Activated naive CD4-positive, alpha-beta T cell treated with anti-CD3 and anti-CD28 coated beads, Interleukin-2, amount 50 U/mL, for 24 hours (primary cell): ENCODE data around the gene PTPN14.
"Not testable (repeated sequence)": the region's sequence is repeated elsewhere in the genome, so short reads cannot be mapped to it uniquely, and the experiment has no call there.

Experiments used
- H3K27ac Mint-ChIP-seq: one replicate; pipeline ENCODE4 v1.8.0; 2021; ENCODE audit warnings: mild to moderate bottlenecking, mixed read lengths
- H3K27me3 Mint-ChIP-seq: one replicate; pipeline ENCODE4 v1.8.0; 2021; ENCODE audit warnings: mixed read lengths
- H3K36me3 Mint-ChIP-seq: one replicate; pipeline ENCODE4 v1.8.0; 2021; ENCODE audit warnings: mixed read lengths
- H3K4me1 Mint-ChIP-seq: one replicate; pipeline ENCODE4 v1.8.0; 2021; ENCODE audit warnings: mixed read lengths
- H3K4me3 Mint-ChIP-seq: one replicate; pipeline ENCODE4 v1.8.0; 2021; ENCODE audit warnings: mild to moderate bottlenecking, mixed read lengths
- H3K9me3 Mint-ChIP-seq: one replicate; pipeline ENCODE4 v1.8.0; 2021; ENCODE audit warnings: mixed read lengths

PTPN14 gene

GRCh38 chr1:214414691-214415090 is 136.7 kb downstream of the PTPN14 start:
- no peaks in the 10 kb centered on the region for H3K4me1 Mint-ChIP-seq
- peaks cover 2% of the 10 kb centered on the region for H3K27me3 Mint-ChIP-seq
- H3K4me3 Mint-ChIP-seq, result no peak overlapping the region
- H3K9me3 Mint-ChIP-seq, result no peaks in the 10 kb centered on the region
- no peak overlapping the region for H3K27ac Mint-ChIP-seq
- no peaks in the 10 kb centered on the region for H3K36me3 Mint-ChIP-seq

GRCh38 chr1:214413315-214413714 is 138.1 kb downstream of the PTPN14 start:
- no peaks in the 10 kb centered on the region for H3K9me3 Mint-ChIP-seq

DNA sequence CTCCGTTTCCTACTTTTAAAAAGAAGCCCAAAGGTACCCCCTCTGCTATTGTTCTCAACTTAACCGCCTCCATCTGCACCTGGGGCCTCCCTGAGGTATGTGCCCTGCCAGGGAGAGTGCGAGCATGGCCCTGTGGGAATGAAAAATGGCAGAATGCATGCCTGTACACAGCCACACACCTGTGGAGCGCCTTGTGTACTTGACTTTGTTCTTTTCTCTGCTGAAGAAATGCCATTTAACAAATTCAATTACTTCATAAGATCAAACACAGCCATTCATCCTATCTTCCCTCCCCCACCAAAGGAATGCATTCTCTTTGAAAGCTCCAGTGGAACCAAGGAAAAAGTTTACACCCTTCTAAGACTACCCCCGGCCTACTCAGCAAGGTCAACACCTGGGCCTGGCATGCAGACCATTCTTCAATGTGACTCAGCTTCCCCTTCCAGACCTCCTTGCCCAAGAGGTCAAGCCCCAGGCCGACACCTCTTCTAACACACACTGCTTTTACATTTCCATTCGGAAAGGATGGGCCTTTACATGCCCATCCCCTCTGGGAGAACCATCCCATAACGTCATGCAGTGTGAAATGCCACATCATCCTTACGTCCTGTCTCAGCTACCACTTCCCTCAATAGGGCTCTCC is 146.7 kb downstream of the PTPN14 start:
- Mint-ChIP-seq H3K9me3 (no peaks in the 10 kb centered on the region), H3K36me3 (no peaks in the 10 kb centered on the region), H3K4me1 (peaks cover under 1% of the 10 kb centered on the region), H3K27me3 (no peaks in the 10 kb centered on the region), H3K27ac (no peak overlapping the region), H3K4me3 (no peak overlapping the region)

More at GRCh38 chr1:214413315-214413714, 138.1 kb downstream of the PTPN14 start:
- no peak overlapping the region for H3K4me3 Mint-ChIP-seq
- H3K27ac Mint-ChIP-seq, result no peak overlapping the region
- no peaks in the 10 kb centered on the region for H3K36me3 Mint-ChIP-seq
- peaks cover 2% of the 10 kb centered on the region for H3K27me3 Mint-ChIP-seq
- no peaks in the 10 kb centered on the region for H3K4me1 Mint-ChIP-seq

- Mint-ChIP-seq H3K4me1 (peaks cover 6% of the 10 kb centered on the region), H3K27ac (no peak overlapping the region), H3K9me3 (no peaks in the 10 kb centered on the region), H3K27me3 (no peaks in the 10 kb centered on the region), H3K36me3 (no peaks in the 10 kb centered on the region), H3K4me3 (no peak overlapping the region)
These were observed 147.2 kb downstream of the PTPN14 start for GRCh38 chr1:214404154-214404553.

GRCh38 chr1:214403431-214403830 is 148.0 kb downstream of the PTPN14 start:
- Mint-ChIP-seq H3K27ac (no peak overlapping the region), H3K4me3 (no peak overlapping the region), H3K9me3 (no peaks in the 10 kb centered on the region), H3K4me1 (peaks cover 8% of the 10 kb centered on the region), H3K27me3 (no peaks in the 10 kb centered on the region), H3K36me3 (no peaks in the 10 kb centered on the region)

GRCh38 chr1:214402613-214403083 is 148.8 kb downstream of the PTPN14 start:
- Mint-ChIP-seq H3K4me1 (peaks cover 8% of the 10 kb centered on the region), H3K27ac (no peak overlapping the region)

DNA sequence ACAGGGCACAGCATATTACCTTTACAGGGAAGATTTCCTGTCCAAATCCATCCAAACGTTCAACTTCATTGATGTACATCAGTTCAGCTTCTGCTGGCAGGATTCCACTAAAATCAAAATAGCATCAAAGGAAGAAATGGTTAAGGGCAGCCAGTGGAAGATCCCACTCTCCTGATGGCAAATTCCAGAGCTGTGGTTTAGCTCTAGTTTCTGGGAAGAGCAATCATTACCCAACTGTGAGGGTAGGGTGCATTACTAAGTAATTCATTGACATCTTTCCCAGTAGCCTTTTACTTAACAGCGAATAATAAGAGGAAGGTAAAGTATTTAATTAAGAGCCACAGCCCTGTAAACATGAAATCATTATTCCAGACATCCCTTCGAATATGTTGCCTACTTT is 149.7 kb downstream of the PTPN14 start:
- no peak overlapping the region for H3K27ac Mint-ChIP-seq
- H3K4me3 Mint-ChIP-seq, result no peak overlapping the region
- H3K36me3 Mint-ChIP-seq, result no peaks in the 10 kb centered on the region
- no peaks in the 10 kb centered on the region for H3K9me3 Mint-ChIP-seq
- no peaks in the 10 kb centered on the region for H3K27me3 Mint-ChIP-seq
- peaks cover 15% of the 10 kb centered on the region for H3K4me1 Mint-ChIP-seq

More at GRCh38 chr1:214402613-214403083, 148.8 kb downstream of the PTPN14 start:
- Mint-ChIP-seq H3K9me3 (no peaks in the 10 kb centered on the region), H3K36me3 (no peaks in the 10 kb centered on the region), H3K4me3 (no peak overlapping the region), H3K27me3 (no peaks in the 10 kb centered on the region)

- H3K4me1 Mint-ChIP-seq, result peaks cover 18% of the 10 kb centered on the region
- no peak overlapping the region for H3K27ac Mint-ChIP-seq
- H3K9me3 Mint-ChIP-seq, result no peaks in the 10 kb centered on the region
- H3K36me3 Mint-ChIP-seq, result no peaks in the 10 kb centered on the region
- no peak overlapping the region for H3K4me3 Mint-ChIP-seq
- no peaks in the 10 kb centered on the region for H3K27me3 Mint-ChIP-seq
These were observed 151.3 kb downstream of the PTPN14 start for GRCh38 chr1:214400131-214400530.

DNA sequence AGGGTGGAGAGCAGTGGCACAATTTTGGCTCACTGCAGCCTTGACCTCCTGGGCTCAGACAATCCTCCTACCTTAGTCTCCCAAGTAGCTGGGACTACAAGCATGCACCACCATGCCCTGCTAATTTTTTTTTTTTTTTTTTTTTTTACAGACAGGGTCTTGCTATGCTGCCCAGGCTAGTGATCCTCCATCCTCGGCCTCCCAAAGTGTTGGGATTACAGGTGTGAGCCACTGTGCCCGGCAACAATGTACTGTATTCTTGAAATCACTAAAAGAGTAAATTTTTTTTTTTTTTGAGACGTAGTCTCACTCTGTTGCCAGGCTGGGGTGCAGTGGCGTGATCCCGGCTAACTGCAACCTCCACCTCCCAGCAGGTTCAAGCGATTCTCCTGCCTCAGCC is 152.9 kb downstream of the PTPN14 start:
- H3K27ac Mint-ChIP-seq, result no peak overlapping the region
- H3K36me3 Mint-ChIP-seq, result no peaks in the 10 kb centered on the region
- no peaks in the 10 kb centered on the region for H3K9me3 Mint-ChIP-seq
- H3K4me1 Mint-ChIP-seq, result peaks cover 18% of the 10 kb centered on the region
- no peaks in the 10 kb centered on the region for H3K27me3 Mint-ChIP-seq
- H3K4me3 Mint-ChIP-seq, result no peak overlapping the region

DNA sequence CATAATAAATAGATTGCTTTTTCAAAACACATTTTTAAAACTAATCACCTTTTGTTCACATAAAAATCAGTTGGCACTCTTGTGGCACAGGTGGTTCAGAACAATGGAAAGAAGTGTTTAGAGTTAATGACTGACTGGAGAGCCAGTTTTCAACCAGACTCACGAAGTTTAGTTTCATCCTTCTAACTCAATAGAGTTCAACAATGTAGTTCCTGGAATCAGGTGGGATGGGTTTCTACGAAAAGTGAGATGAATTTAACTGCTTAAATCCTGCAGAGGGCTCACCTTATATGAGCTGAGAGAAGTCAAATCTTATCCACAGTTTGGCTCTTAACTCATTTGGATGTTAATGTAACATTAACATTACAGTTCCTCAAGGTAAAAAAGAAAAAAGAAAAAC is 153.9 kb downstream of the PTPN14 start:
- H3K9me3 Mint-ChIP-seq, result no peaks in the 10 kb centered on the region
- H3K4me1 Mint-ChIP-seq, result peaks cover 18% of the 10 kb centered on the region
- no peak overlapping the region for H3K27ac Mint-ChIP-seq
- no peaks in the 10 kb centered on the region for H3K27me3 Mint-ChIP-seq
- no peak overlapping the region for H3K4me3 Mint-ChIP-seq
- no peaks in the 10 kb centered on the region for H3K36me3 Mint-ChIP-seq

DNA sequence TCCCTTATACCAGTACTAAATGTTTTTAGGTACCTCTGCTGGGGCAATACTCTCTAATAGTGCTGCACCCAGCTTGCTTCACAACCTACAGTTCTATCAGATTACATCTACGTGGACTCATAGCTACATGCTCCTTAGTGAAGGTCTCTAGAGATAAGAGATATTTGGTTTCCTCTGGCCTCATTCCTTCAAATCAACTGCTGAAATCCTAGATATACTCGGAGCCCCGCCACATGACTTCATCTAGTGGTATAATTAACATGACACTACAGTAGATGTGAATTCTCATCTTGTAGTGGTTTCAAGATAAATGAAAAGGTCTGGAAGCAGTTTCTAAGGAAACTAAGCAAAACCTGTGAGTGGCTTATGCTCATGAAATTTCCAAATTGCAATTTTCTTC is 155.1 kb downstream of the PTPN14 start:
- no peaks in the 10 kb centered on the region for H3K36me3 Mint-ChIP-seq
- H3K4me1 Mint-ChIP-seq, result peaks cover 18% of the 10 kb centered on the region
- no peak overlapping the region for H3K4me3 Mint-ChIP-seq
- H3K9me3 Mint-ChIP-seq, result no peaks in the 10 kb centered on the region
- H3K27me3 Mint-ChIP-seq, result no peaks in the 10 kb centered on the region
- H3K27ac Mint-ChIP-seq, result no peak overlapping the region

- peaks cover 16% of the 10 kb centered on the region for H3K4me1 Mint-ChIP-seq
- H3K27me3 Mint-ChIP-seq, H3K27ac Mint-ChIP-seq, H3K36me3 Mint-ChIP-seq, H3K9me3 Mint-ChIP-seq, H3K4me3 Mint-ChIP-seq: not testable (repeated sequence)
These were observed 156.8 kb downstream of the PTPN14 start for GRCh38 chr1:214394569-214394968.

GRCh38 chr1:214393086-214393485 is 158.3 kb downstream of the PTPN14 start:
- Mint-ChIP-seq H3K9me3 (no peaks in the 10 kb centered on the region), H3K4me1 (peaks cover 10% of the 10 kb centered on the region), H3K4me3 (no peak overlapping the region), H3K36me3 (no peaks in the 10 kb centered on the region), H3K27me3 (no peaks in the 10 kb centered on the region), H3K27ac (no peak overlapping the region)

- no peak overlapping the region for H3K27ac Mint-ChIP-seq
- H3K9me3 Mint-ChIP-seq, result no peaks in the 10 kb centered on the region
- H3K4me3 Mint-ChIP-seq, result no peak overlapping the region
- no peaks in the 10 kb centered on the region for H3K27me3 Mint-ChIP-seq
- H3K4me1 Mint-ChIP-seq, result peaks cover 7% of the 10 kb centered on the region
- no peaks in the 10 kb centered on the region for H3K36me3 Mint-ChIP-seq
These were observed 159.3 kb downstream of the PTPN14 start for GRCh38 chr1:214391873-214392645.

GRCh38 chr1:214389734-214390133 is 161.7 kb downstream of the PTPN14 start:
- H3K9me3 Mint-ChIP-seq, result no peaks in the 10 kb centered on the region
- no peaks in the 10 kb centered on the region for H3K27me3 Mint-ChIP-seq
- H3K4me3 Mint-ChIP-seq, result no peak overlapping the region
- no peak overlapping the region for H3K27ac Mint-ChIP-seq
- H3K4me1 Mint-ChIP-seq, result no peaks in the 10 kb centered on the region
- H3K36me3 Mint-ChIP-seq, result no peaks in the 10 kb centered on the region

DNA sequence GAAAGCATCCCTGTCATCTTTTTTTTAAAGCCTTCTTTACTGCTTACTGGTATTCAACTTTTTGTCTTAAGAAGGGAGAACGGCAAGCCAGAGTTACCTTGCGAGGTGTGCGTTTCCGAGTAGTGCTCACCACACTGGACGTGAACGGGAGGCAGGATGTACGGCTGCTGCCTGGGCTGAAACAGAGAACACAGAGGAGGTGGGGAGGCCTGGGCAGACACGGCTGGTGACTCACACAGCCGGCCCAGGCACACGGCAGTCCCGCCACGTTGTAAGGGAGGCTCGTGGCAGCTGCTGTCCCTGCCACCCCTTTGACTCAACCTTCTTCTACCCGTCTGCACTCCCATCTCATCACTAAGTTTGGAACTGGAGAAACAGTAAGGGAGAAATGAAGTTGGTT is 164.7 kb downstream of the PTPN14 start:
- H3K36me3 Mint-ChIP-seq, result no peaks in the 10 kb centered on the region
- H3K27me3 Mint-ChIP-seq, result no peaks in the 10 kb centered on the region
- H3K9me3 Mint-ChIP-seq, result no peaks in the 10 kb centered on the region
- no peak overlapping the region for H3K4me3 Mint-ChIP-seq
- no peaks in the 10 kb centered on the region for H3K4me1 Mint-ChIP-seq
- no peak overlapping the region for H3K27ac Mint-ChIP-seq
